ENCODE data around the gene STX7.
A peak's percentile ranks its signal among the peaks of the same experiment; 100 is the strongest.

STX7 gene

GRCh38 chr6:132520953-132521352 lies 8.0 kb upstream of the STX7 start:
- Mint-ChIP-seq H3K4me1 (ENCODE audit: low read depth) (no peaks in the 10 kb centered on the region), H3K4me3 (no peak overlapping the region), H3K9me3 (no peaks in the 10 kb centered on the region), H3K27me3 (ENCODE audit: low read depth) (peaks cover 78% of the 10 kb centered on the region), H3K36me3 (ENCODE audit: low read depth) (no peaks in the 10 kb centered on the region), H3K27ac (no peak overlapping the region)

- H3K27ac Mint-ChIP-seq = no peak overlapping the region
- peaks cover 20% of the 10 kb centered on the region for H3K4me1 Mint-ChIP-seq (ENCODE audit: low read depth)
- H3K27me3 Mint-ChIP-seq (ENCODE audit: low read depth) = peaks cover 45% of the 10 kb centered on the region
- H3K9me3 Mint-ChIP-seq = no peaks in the 10 kb centered on the region
- no peak overlapping the region for H3K4me3 Mint-ChIP-seq
- peaks cover 2% of the 10 kb centered on the region for H3K36me3 Mint-ChIP-seq (ENCODE audit: low read depth)
Measured at GRCh38 chr6:132515386-132515785, 2.5 kb upstream of the STX7 start.

GRCh38 chr6:132513831-132514545 lies 1.1 kb upstream of the STX7 start:
- Mint-ChIP-seq H3K27ac (no peak overlapping the region), H3K36me3 (ENCODE audit: low read depth) (peaks cover 2% of the 10 kb centered on the region), H3K4me3 (peak overlapping the region; percentile 98), H3K27me3 (ENCODE audit: low read depth) (peaks cover 36% of the 10 kb centered on the region), H3K4me1 (ENCODE audit: low read depth) (peaks cover 20% of the 10 kb centered on the region), H3K9me3 (no peaks in the 10 kb centered on the region)

DNA sequence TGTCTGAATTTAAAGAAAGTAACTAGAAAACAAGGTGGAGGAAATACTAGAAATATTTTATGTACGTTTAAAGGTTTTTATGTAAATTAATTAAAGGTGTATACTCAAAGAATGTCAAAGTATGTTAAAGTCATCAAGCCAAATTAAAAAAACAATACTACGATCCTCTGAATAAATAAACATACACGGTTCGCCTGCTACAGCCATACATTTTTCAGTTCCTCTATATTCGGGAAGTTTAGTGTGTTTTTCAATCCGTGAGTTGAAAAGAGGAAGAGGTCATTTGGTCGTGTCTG lies 626 bp downstream of the STX7 start:
- H3K27ac Mint-ChIP-seq = peak overlapping the region; percentile 80
- peaks cover 2% of the 10 kb centered on the region for H3K36me3 Mint-ChIP-seq (ENCODE audit: low read depth)
- H3K4me1 Mint-ChIP-seq (ENCODE audit: low read depth) = peaks cover 20% of the 10 kb centered on the region
- H3K4me3 Mint-ChIP-seq = peak overlapping the region; percentile 90
- no peaks in the 10 kb centered on the region for H3K9me3 Mint-ChIP-seq
- peaks cover 23% of the 10 kb centered on the region for H3K27me3 Mint-ChIP-seq (ENCODE audit: low read depth)

- Mint-ChIP-seq H3K9me3 (no peaks in the 10 kb centered on the region), H3K4me3 (peak overlapping the region; percentile 90), H3K27ac (no peak overlapping the region), H3K27me3 (ENCODE audit: low read depth) (peaks cover 20% of the 10 kb centered on the region), H3K4me1 (ENCODE audit: low read depth) (peaks cover 20% of the 10 kb centered on the region), H3K36me3 (ENCODE audit: low read depth) (peaks cover 2% of the 10 kb centered on the region)
Measured at GRCh38 chr6:132511831-132512220, 1.1 kb downstream of the STX7 start.

DNA sequence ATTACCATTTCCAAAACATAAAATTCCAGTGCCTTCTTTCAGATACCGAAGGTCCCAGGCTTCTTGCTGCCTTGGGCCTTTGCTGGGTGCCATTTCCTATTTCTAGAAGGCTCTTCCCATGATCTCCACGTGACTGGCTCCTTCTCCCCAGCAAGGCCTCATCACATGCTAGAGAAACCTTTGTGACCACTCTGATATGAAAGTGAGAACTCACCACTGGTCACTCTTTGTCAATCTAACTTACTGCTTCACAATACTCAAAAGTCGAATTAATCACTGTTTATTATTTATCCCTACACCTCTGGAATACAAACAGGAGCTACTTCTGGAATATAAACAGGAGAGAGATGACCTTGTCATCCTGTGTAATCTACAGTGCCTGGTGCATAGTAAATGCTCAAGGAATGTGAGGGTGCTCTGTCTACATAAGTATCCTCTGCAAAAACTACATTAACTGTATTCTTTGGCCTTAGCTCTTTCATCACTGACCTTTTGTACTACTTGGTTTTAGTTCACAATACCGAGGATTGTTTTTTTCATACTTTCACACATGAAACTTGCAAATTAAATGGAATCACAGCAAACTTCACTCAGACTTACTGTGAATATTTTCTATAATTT lies 1.6 kb downstream of the STX7 start:
- peak overlapping the region; percentile 4 for H3K4me3 Mint-ChIP-seq
- peaks cover 2% of the 10 kb centered on the region for H3K36me3 Mint-ChIP-seq (ENCODE audit: low read depth)
- peaks cover 15% of the 10 kb centered on the region for H3K27me3 Mint-ChIP-seq (ENCODE audit: low read depth)
- H3K27ac Mint-ChIP-seq = no peak overlapping the region
- H3K4me1 Mint-ChIP-seq (ENCODE audit: low read depth) = peaks cover 20% of the 10 kb centered on the region
- no peaks in the 10 kb centered on the region for H3K9me3 Mint-ChIP-seq

- H3K36me3 Mint-ChIP-seq (ENCODE audit: low read depth) = peaks cover 6% of the 10 kb centered on the region
- H3K27ac Mint-ChIP-seq = no peak overlapping the region
- H3K4me1 Mint-ChIP-seq (ENCODE audit: low read depth) = peaks cover 13% of the 10 kb centered on the region
- H3K4me3 Mint-ChIP-seq = no peak overlapping the region
- no peaks in the 10 kb centered on the region for H3K9me3 Mint-ChIP-seq
- H3K27me3 Mint-ChIP-seq (ENCODE audit: low read depth) = no peaks in the 10 kb centered on the region
Measured at GRCh38 chr6:132506869-132507808, 5.8 kb downstream of the STX7 start.

DNA sequence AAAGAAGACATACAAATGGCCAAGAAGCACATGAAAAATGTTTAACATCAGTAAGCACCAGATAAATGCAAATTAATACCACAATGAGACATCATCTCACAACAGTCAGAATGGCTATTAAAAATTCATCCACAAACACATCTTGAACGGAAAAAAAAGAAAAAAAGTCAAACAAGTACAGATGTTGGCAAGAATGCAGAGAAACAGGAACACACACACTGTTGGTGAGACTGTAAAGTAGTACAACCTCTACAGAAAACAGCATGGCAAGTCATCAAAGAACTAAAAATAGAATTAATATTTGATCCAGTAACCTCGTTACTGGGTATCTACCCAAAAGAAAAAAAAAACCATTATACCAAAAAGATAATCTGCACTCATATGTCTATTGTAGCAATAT lies 6.5 kb downstream of the STX7 start:
- no peaks in the 10 kb centered on the region for H3K27me3 Mint-ChIP-seq (ENCODE audit: low read depth)
- no peak overlapping the region for H3K4me3 Mint-ChIP-seq
- H3K36me3 Mint-ChIP-seq (ENCODE audit: low read depth) = peaks cover 7% of the 10 kb centered on the region
- H3K27ac Mint-ChIP-seq = no peak overlapping the region
- H3K9me3 Mint-ChIP-seq = no peaks in the 10 kb centered on the region
- peaks cover 11% of the 10 kb centered on the region for H3K4me1 Mint-ChIP-seq (ENCODE audit: low read depth)

DNA sequence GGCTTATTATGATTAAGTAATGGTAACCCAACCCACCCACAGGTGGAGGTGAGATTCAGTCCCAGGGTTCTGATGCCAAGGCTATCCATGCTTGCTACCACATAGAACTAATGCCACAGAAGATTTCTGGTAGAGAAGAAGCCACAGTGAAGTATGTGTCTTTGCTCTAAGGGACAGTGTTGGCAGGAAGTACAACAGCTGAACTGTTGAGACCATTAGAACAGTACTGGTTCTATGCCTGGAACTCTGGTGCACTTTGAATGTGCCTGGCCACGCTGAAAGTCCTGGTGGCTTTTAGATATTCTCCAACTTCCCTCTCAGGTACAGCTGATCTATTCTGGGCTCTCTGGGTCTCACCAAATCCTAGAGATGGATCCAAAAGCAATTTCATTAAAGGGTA lies 7.8 kb downstream of the STX7 start:
- no peaks in the 10 kb centered on the region for H3K4me1 Mint-ChIP-seq (ENCODE audit: low read depth)
- no peak overlapping the region for H3K4me3 Mint-ChIP-seq
- H3K27ac Mint-ChIP-seq = no peak overlapping the region
- H3K36me3 Mint-ChIP-seq (ENCODE audit: low read depth) = peaks cover 13% of the 10 kb centered on the region
- H3K9me3 Mint-ChIP-seq = no peaks in the 10 kb centered on the region
- no peaks in the 10 kb centered on the region for H3K27me3 Mint-ChIP-seq (ENCODE audit: low read depth)

GRCh38 chr6:132504757-132505156 lies 8.2 kb downstream of the STX7 start:
- no peaks in the 10 kb centered on the region for H3K27me3 Mint-ChIP-seq (ENCODE audit: low read depth)
- H3K27ac Mint-ChIP-seq = no peak overlapping the region
- H3K4me3 Mint-ChIP-seq = no peak overlapping the region
- H3K36me3 Mint-ChIP-seq (ENCODE audit: low read depth) = peaks cover 16% of the 10 kb centered on the region
- H3K4me1 Mint-ChIP-seq (ENCODE audit: low read depth) = peaks cover 2% of the 10 kb centered on the region
- H3K9me3 Mint-ChIP-seq = no peaks in the 10 kb centered on the region

DNA sequence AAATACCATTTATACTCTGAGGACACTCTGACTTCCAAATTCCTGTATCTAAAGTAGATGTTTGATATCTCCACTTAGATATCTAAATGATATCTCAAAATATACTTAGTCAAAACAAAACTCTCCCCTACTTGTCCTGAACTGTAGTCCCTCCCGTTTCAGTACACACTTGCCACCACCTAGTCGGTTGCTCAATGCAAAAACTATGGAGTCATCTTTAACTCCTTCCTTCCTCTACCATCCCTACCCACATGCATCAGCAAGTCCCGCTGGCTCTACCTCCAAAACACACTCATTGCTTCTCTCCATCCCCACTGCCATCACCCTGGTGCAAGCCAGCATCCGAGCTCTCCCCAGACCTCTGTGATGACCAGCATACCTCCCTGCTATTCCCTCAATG lies 13.2 kb downstream of the STX7 start:
- no peaks in the 10 kb centered on the region for H3K27me3 Mint-ChIP-seq (ENCODE audit: low read depth)
- peaks cover 31% of the 10 kb centered on the region for H3K36me3 Mint-ChIP-seq (ENCODE audit: low read depth)
- no peak overlapping the region for H3K27ac Mint-ChIP-seq
- peaks cover 14% of the 10 kb centered on the region for H3K4me1 Mint-ChIP-seq (ENCODE audit: low read depth)
- no peak overlapping the region for H3K4me3 Mint-ChIP-seq
- H3K9me3 Mint-ChIP-seq = no peaks in the 10 kb centered on the region

DNA sequence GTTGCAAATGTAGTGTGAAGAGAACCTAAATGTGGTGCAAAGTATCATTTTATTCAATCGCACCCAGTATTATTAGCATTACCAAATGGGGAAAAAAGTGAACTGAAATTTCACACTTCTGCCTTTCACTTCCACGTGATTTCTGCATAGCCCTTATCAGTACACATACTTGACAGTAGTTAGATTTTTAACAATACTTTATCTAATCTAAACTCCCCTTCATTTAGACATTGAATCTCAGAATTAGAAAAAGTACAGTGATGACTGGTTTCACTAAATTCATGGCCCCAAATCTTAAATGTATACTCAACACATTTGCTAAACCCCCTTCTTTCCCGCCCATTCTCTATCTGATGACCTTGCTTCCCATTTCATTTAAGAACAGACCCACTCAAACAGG lies 14.3 kb downstream of the STX7 start:
- peaks cover 19% of the 10 kb centered on the region for H3K4me1 Mint-ChIP-seq (ENCODE audit: low read depth)
- H3K4me3 Mint-ChIP-seq = no peak overlapping the region
- H3K27ac Mint-ChIP-seq = no peak overlapping the region
- H3K9me3 Mint-ChIP-seq = peaks cover 4% of the 10 kb centered on the region
- H3K27me3 Mint-ChIP-seq (ENCODE audit: low read depth) = no peaks in the 10 kb centered on the region
- H3K36me3 Mint-ChIP-seq (ENCODE audit: low read depth) = peaks cover 35% of the 10 kb centered on the region

DNA sequence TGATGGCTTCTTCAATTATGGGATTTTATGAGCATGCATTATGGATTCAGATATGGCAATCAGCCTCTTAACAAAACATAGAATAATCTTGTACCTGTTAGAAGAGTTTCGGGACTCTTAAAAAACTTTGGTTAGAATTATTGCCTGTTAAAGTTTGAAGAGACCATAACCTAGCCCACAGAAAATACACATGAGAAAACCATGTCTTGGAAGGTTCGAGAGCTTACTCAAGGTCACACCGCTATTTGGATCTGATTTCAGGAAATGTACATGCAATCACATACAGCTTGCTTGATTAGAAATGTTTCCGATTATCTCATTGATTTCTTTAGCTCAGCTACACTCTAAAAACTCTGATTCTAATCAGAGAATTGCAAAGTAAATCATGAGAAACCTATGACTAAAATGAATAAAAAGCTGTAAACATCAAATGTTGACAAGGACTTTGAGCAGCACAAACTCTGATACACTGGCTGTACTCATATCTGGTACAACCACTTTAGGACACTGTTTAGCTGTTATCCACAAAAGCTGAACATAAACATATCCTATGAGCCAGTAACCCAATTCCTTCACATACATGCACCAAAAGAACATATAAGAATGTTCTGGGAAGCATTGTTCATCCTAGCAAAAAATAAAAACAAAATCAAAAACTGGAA lies 16.3 kb downstream of the STX7 start:
- H3K36me3 Mint-ChIP-seq (ENCODE audit: low read depth) = peaks cover 34% of the 10 kb centered on the region

GRCh38 chr6:132495604-132496079 lies 17.3 kb downstream of the STX7 start:
- peaks cover 7% of the 10 kb centered on the region for H3K9me3 Mint-ChIP-seq
- H3K4me3 Mint-ChIP-seq = no peak overlapping the region
- H3K27ac Mint-ChIP-seq = no peak overlapping the region

More for the DNA sequence above, 16.3 kb downstream of the STX7 start:
- Mint-ChIP-seq H3K27me3 (ENCODE audit: low read depth) (no peaks in the 10 kb centered on the region), H3K4me3 (no peak overlapping the region), H3K27ac (no peak overlapping the region), H3K9me3 (peaks cover 7% of the 10 kb centered on the region), H3K4me1 (ENCODE audit: low read depth) (peaks cover 19% of the 10 kb centered on the region)

More at GRCh38 chr6:132495604-132496079, 17.3 kb downstream of the STX7 start:
- H3K27me3 Mint-ChIP-seq (ENCODE audit: low read depth) = no peaks in the 10 kb centered on the region
- peaks cover 19% of the 10 kb centered on the region for H3K4me1 Mint-ChIP-seq (ENCODE audit: low read depth)
- peaks cover 30% of the 10 kb centered on the region for H3K36me3 Mint-ChIP-seq (ENCODE audit: low read depth)

All from T-helper 1 cell treated with Interleukin-12 subunit alpha and Interleukin-12 subunit beta and Interleukin-4 antibody, amounts not matched to agents 30 μg/mL and 1 μg/mL, for 36 hours (primary cell).